ENCODE data around the gene NUDT13.
"Not testable (repeated sequence)": the region's sequence is repeated elsewhere in the genome, so short reads cannot be mapped to it uniquely, and the experiment has no call there.

DNA sequence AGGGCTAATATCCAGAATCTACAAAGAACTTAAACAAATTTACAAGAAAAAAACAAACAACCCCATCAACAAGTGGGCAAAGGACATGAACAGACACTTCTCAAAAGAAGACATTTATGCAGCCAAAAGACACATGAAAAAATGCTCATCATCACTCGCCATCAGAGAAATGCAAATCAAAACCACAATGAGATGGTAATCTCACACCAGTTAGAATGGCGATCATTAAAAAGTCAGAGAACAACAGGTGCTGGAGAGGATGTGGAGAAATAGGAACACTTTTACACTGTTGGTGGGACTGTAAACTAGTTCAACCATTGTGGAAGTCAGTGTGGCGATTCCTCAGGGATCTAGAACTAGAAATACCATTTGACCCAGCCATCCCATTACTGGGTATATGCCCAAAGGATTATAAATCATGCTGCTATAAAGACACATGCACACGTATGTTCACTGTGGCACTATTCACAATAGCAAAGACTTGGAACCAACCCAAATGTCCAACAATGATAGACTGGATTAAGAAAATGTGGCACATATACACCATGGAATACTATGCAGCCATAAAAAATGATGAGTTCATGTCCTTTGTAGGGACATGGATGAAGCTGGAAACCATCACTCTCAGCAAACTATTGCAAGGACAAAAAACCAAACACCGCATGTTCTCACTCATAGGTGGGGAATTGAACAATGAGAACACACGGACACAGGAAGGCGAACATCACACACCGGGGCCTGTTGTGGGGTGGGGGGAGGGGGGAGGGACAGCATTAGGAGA lies 40.6 kb downstream of the NUDT13 start:
- TF ChIP-seq, protein P1, sequence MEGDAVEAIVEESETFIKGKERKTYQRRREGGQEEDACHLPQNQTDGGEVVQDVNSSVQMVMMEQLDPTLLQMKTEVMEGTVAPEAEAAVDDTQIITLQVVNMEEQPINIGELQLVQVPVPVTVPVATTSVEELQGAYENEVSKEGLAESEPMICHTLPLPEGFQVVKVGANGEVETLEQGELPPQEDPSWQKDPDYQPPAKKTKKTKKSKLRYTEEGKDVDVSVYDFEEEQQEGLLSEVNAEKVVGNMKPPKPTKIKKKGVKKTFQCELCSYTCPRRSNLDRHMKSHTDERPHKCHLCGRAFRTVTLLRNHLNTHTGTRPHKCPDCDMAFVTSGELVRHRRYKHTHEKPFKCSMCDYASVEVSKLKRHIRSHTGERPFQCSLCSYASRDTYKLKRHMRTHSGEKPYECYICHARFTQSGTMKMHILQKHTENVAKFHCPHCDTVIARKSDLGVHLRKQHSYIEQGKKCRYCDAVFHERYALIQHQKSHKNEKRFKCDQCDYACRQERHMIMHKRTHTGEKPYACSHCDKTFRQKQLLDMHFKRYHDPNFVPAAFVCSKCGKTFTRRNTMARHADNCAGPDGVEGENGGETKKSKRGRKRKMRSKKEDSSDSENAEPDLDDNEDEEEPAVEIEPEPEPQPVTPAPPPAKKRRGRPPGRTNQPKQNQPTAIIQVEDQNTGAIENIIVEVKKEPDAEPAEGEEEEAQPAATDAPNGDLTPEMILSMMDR (IDR thresholded peaks at IDR 0.05) = not testable (repeated sequence)
- not testable (repeated sequence) for TF ChIP-seq POLR2A (IDR thresholded peaks at IDR 0.05)

Data from heart left ventricle (tissue), 13 donors.